ENCODE measurements around the gene ORAI1.

ORAI1 gene

DNA sequence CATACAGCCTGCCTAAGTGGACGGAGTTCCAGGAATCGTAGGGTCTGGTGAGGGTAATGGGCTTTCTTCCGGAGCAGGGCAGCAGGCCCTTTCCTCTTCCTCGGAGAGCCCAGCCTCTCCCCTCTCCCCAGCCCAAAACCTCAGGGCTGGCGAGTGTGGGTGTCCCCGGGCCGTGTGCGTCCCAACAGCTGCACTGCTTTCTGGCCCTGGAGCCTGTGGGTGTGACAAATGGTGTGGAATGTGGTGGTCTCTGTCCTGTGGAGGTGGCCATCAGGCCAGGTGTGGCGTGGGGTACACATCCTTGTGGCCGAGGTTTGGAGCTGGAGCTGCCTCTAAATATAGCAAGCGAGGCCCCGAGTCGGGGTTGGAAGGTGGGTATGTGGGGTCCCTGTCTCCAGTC lies 8.5 kb downstream of the ORAI1 start:
- no peaks in the 10 kb centered on the region for H3K9me3 ChIP-seq (ENCODE audit: control insufficient read depth, low read length)
- peak overlapping the region; percentile 53 for H3K27ac ChIP-seq
- TF ChIP-seq, protein P1, sequence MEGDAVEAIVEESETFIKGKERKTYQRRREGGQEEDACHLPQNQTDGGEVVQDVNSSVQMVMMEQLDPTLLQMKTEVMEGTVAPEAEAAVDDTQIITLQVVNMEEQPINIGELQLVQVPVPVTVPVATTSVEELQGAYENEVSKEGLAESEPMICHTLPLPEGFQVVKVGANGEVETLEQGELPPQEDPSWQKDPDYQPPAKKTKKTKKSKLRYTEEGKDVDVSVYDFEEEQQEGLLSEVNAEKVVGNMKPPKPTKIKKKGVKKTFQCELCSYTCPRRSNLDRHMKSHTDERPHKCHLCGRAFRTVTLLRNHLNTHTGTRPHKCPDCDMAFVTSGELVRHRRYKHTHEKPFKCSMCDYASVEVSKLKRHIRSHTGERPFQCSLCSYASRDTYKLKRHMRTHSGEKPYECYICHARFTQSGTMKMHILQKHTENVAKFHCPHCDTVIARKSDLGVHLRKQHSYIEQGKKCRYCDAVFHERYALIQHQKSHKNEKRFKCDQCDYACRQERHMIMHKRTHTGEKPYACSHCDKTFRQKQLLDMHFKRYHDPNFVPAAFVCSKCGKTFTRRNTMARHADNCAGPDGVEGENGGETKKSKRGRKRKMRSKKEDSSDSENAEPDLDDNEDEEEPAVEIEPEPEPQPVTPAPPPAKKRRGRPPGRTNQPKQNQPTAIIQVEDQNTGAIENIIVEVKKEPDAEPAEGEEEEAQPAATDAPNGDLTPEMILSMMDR (IDR thresholded peaks at IDR 0.05): no peak
- H3K27me3 ChIP-seq (ENCODE audit: control insufficient read depth, insufficient read depth, low read length): no peaks in the 10 kb centered on the region
- H3K4me2 ChIP-seq (ENCODE audit: low read length): peak overlapping the region; percentile 21
- no peaks in the 10 kb centered on the region for H3K36me3 ChIP-seq (ENCODE audit: control insufficient read depth, insufficient read depth, low read length)
- peaks cover 34% of the 10 kb centered on the region for H3K79me2 ChIP-seq
- no peak overlapping the region for H3K9ac ChIP-seq
- no peak overlapping the region for H2AFZ ChIP-seq
- no peak overlapping the region for H3K4me3 ChIP-seq (ENCODE audit: low read depth, low read length)
- peaks cover 58% of the 10 kb centered on the region for H3K4me1 ChIP-seq

GRCh38 chr12:121637231-121637914 lies 11.0 kb downstream of the ORAI1 start:
- H3K4me3 ChIP-seq (ENCODE audit: low read depth, low read length): no peak overlapping the region
- TF ChIP-seq, protein P1 (IDR thresholded peaks at IDR 0.05): no peak
- H3K4me2 ChIP-seq (ENCODE audit: low read length): peak overlapping the region; percentile 48
- H2AFZ ChIP-seq: no peak overlapping the region
- peak overlapping the region; percentile 91 for H3K27ac ChIP-seq
- H3K79me2 ChIP-seq: peaks cover 33% of the 10 kb centered on the region
- H3K27me3 ChIP-seq (ENCODE audit: control insufficient read depth, insufficient read depth, low read length): no peaks in the 10 kb centered on the region
- H3K36me3 ChIP-seq (ENCODE audit: control insufficient read depth, insufficient read depth, low read length): no peaks in the 10 kb centered on the region
- peaks cover 41% of the 10 kb centered on the region for H3K4me1 ChIP-seq
- no peak overlapping the region for H3K9ac ChIP-seq
- no peaks in the 10 kb centered on the region for H3K9me3 ChIP-seq (ENCODE audit: control insufficient read depth, low read length)

GRCh38 chr12:121638298-121639202 lies 12.2 kb downstream of the ORAI1 start:
- peak overlapping the region; percentile 48 for H3K4me2 ChIP-seq (ENCODE audit: low read length)
- TF ChIP-seq, protein P1 (IDR thresholded peaks at IDR 0.05): no peak
- peak overlapping the region; percentile 11 for H3K4me3 ChIP-seq (ENCODE audit: low read depth, low read length)
- H3K9ac ChIP-seq: no peak overlapping the region
- no peak overlapping the region for H2AFZ ChIP-seq
- H3K27me3 ChIP-seq (ENCODE audit: control insufficient read depth, insufficient read depth, low read length): no peaks in the 10 kb centered on the region
- H3K27ac ChIP-seq: peak overlapping the region; percentile 91
- no peaks in the 10 kb centered on the region for H3K9me3 ChIP-seq (ENCODE audit: control insufficient read depth, low read length)
- peaks cover 31% of the 10 kb centered on the region for H3K4me1 ChIP-seq
- H3K79me2 ChIP-seq: peaks cover 28% of the 10 kb centered on the region
- no peaks in the 10 kb centered on the region for H3K36me3 ChIP-seq (ENCODE audit: control insufficient read depth, insufficient read depth, low read length)

GRCh38 chr12:121641343-121641630 lies 15.0 kb downstream of the ORAI1 start:
- H3K27me3 ChIP-seq (ENCODE audit: control insufficient read depth, insufficient read depth, low read length): no peaks in the 10 kb centered on the region
- no peak overlapping the region for H2AFZ ChIP-seq
- no peak overlapping the region for H3K4me2 ChIP-seq (ENCODE audit: low read length)
- no peak overlapping the region for H3K27ac ChIP-seq
- peaks cover 30% of the 10 kb centered on the region for H3K4me1 ChIP-seq
- H3K9me3 ChIP-seq (ENCODE audit: control insufficient read depth, low read length): no peaks in the 10 kb centered on the region
- H3K9ac ChIP-seq: no peak overlapping the region
- H3K36me3 ChIP-seq (ENCODE audit: control insufficient read depth, insufficient read depth, low read length): no peaks in the 10 kb centered on the region
- H3K4me3 ChIP-seq (ENCODE audit: low read depth, low read length): no peak overlapping the region
- H3K79me2 ChIP-seq: peaks cover 28% of the 10 kb centered on the region
- TF ChIP-seq, protein P1 (IDR thresholded peaks at IDR 0.05): no peak

All from parathyroid adenoma (tissue), 2 donors.